GM12878 (cell line): ENCODE measurements around the gene FKBP9. TPM values are rescaled to one million over a fixed set of nuclear protein-coding genes. Genes with fewer than 3 reads are reported as not detected.
A peak's percentile ranks its signal among the peaks of the same experiment; 100 is the strongest.

ENCODE experiments used
- ATAC-seq: fragments of 200-7000 bp; cut with Tn5 transposase; 3 replicates; pipeline ENCODE4 v1.9.1; 2020; ENCODE audit warnings: mild to moderate bottlenecking, moderate library complexity
- BruUV-seq: library from RNA; stranded (reverse); fragments of 400-500 nt; replicated peaks from 2 replicates; lab custom pipeline; 2021; lab: Mats Ljungman, UMichigan
- CTCF ChIA-PET: fragments of 300-600 bp; sonication (Branson Sonifier 250); formaldehyde crosslinking; extraction: SDS; loops from one replicate; lab custom pipeline; 2021; ENCODE audit warnings: inconsistent platforms; lab: Yijun Ruan, JAX
- POLR2A ChIA-PET: fragments of 350-600 bp; formaldehyde crosslinking; extraction: SDS; loops from one replicate; lab custom pipeline; 2021; ENCODE audit warnings: inconsistent platforms; lab: Charles Lee
- RAD21 ChIA-PET: fragments of 300-600 bp; sonication (Branson Sonifier 250); formaldehyde crosslinking; loops from one replicate; lab custom pipeline; 2023; ENCODE audit warnings: antibody characterized with exemption; ENCODE audit not compliant: unreplicated experiment; lab: Charles Lee
- SMC1A ChIA-PET: fragments of 300-600 bp; sonication (Branson Sonifier 250); formaldehyde crosslinking; loops from one replicate; lab custom pipeline; 2023; ENCODE audit not compliant: unreplicated experiment, uncharacterized antibody; lab: Charles Lee
- DNase-seq: peaks from one replicate; pipeline ENCODE4 v3.0.0-alpha.2; 2011; ENCODE audit warnings: low read depth, low spot score
- FAIRE-seq: peaks from 3 replicates; lab custom pipeline; 2011; peaks lifted over from hg19 to GRCh38; lab: Jason Lieb, UNC
- H2AFZ ChIP-seq: 2 replicates; pipeline ENCODE4 v1.6.0; 2011; ENCODE audit warnings: low read depth, low read length, control low read depth; ENCODE audit not compliant: control insufficient read depth
- H3K27ac ChIP-seq: 2 replicates; pipeline ENCODE4 v1.5.1; 2011; ENCODE audit warnings: control low read depth; ENCODE audit not compliant: control insufficient read depth, insufficient read depth
- H3K27me3 ChIP-seq, 2 experiments: replicated peaks in 1 of 2; 2 replicates each; pipeline versions ENCODE4 v1.6.0 to v1.6.1; 2011; ENCODE audit warnings: low read length in 1 of 2; ENCODE audit not compliant: control insufficient read depth in 2 of 2, insufficient read depth in 2 of 2
- H3K36me3 ChIP-seq, 2 experiments: 2 replicates each; pipeline ENCODE4 v1.5.1; 2011; ENCODE audit warnings: low read length in 1 of 2; ENCODE audit not compliant: control insufficient read depth in 2 of 2, insufficient read depth in 2 of 2
- H3K4me1 ChIP-seq: 2 replicates; pipeline ENCODE4 v1.6.1; 2011; ENCODE audit warnings: mild to moderate bottlenecking, low read length, moderate library complexity, mixed read lengths; ENCODE audit not compliant: control insufficient read depth, insufficient read depth
- H3K4me2 ChIP-seq: 2 replicates; pipeline ENCODE4 v1.6.0; 2011; ENCODE audit warnings: control low read depth; ENCODE audit not compliant: control insufficient read depth, insufficient read depth
- H3K4me3 ChIP-seq: fragments of 200-600 bp; sonication (generic); 2 replicates; pipeline ENCODE4 v1.5.1; 2016
- H3K79me2 ChIP-seq: 2 replicates; pipeline ENCODE4 v1.6.0; 2011; ENCODE audit warnings: low read length; ENCODE audit not compliant: control insufficient read depth, insufficient read depth
- H3K9ac ChIP-seq: 2 replicates; pipeline ENCODE4 v1.8.0; 2011; ENCODE audit warnings: low read length, control low read depth, mixed read lengths; ENCODE audit not compliant: control insufficient read depth, insufficient read depth
- H3K9me3 ChIP-seq: replicated peaks from 3 replicates; pipeline ENCODE4 v1.5.1; 2011; ENCODE audit warnings: mild to moderate bottlenecking, low read length; ENCODE audit not compliant: control insufficient read depth, insufficient read depth
- H4K20me1 ChIP-seq: 2 replicates; pipeline ENCODE4 v1.6.0; 2011; ENCODE audit not compliant: control insufficient read depth, insufficient read depth
- BHLHE40 ChIP-seq, 2 experiments: fragments of 450-650 bp in 1 of 2; IDR thresholded peaks; 2 replicates each; pipeline ENCODE4 v1.6.1; 2011 to 2017; ENCODE audit warnings: low read depth in 2 of 2, borderline replicate concordance in 1 of 2, improper control_type of control experiment in 1 of 2, low read length in 1 of 2, mild to moderate bottlenecking in 1 of 2
- CREB1 ChIP-seq: IDR thresholded peaks from 2 replicates; pipeline ENCODE4 v1.6.1; 2012; ENCODE audit warnings: low read depth, mild to moderate bottlenecking, inconsistent platforms
- NFYA ChIP-seq: IDR thresholded peaks from 2 replicates; pipeline ENCODE4 v1.6.1; 2011; ENCODE audit warnings: low read depth, mild to moderate bottlenecking, low read length, improper control_type of control experiment, borderline replicate concordance
- SRF ChIP-seq, 2 experiments: IDR thresholded peaks; 2 replicates each; pipeline ENCODE4 v1.6.1; 2011; ENCODE audit warnings: low read depth in 2 of 2, low read length in 2 of 2, mild to moderate bottlenecking in 1 of 2, moderate library complexity in 1 of 2
- WGBS: methylation state at CpG from one replicate; pipeline ENCODE4 v1.1.6; 2016; ENCODE audit warnings: low lambda C conversion rate; ENCODE audit not compliant: insufficient replicate concordance, insufficient coverage; ENCODE audit errors: missing lambda C conversion rate; 5-methylcytosine and 5-hydroxymethylcytosine counted together
- in situ Hi-C: fragments of 300-500 bp; cut with MboI; formaldehyde crosslinking; loops from 9 replicates; pipeline ENCODE4 v1.14.3; 2018; ENCODE audit warnings: mixed read lengths
- intact Hi-C: fragments of 100-400 bp; cut with micrococcal nuclease; formaldehyde crosslinking; loops from one replicate; pipeline ENCODE4 v1.14.2; 2022; ENCODE audit not compliant: unreplicated experiment
- polyA plus RNA-seq, 11 experiments: library from polyadenylated mRNA; depleted of rRNA in 4 of 11; unstranded in 6 of 11; stranded (reverse) in 5 of 11; fragments of >200 nt; fragmentation: Nextera tagmentation in 4 of 11; fragmentation: Illumina TruSeq in 1 of 11; extraction: Ambion mirVana in 4 of 11; extraction: Trizol in 1 of 11; gene quantifications; 1 replicate in 1 of 11; 2 replicates in 10 of 11; pipeline versions ENCODE4 v1.2.1 to v1.2.3, GENCODE V29; 2011 to 2016; ENCODE audit warnings: inconsistent platforms in 2 of 11, missing spikeins in 2 of 11, low read depth in 1 of 11
- total RNA-seq, 4 experiments: library from RNA; depleted of rRNA in 3 of 4; stranded (reverse); fragments of >200 nt in 3 of 4; fragmentation: Illumina TruSeq in 1 of 4; extraction: Trizol in 1 of 4; gene quantifications; 2 replicates each; pipeline versions ENCODE4 v1.2.1 to v1.2.3, GENCODE V29; 2013 to 2021
- TF ChIP-seq, protein P1 (sequence below): fragments of 450-650 bp; IDR thresholded peaks from 2 replicates; pipeline ENCODE4 v1.6.1; 2017; ENCODE audit warnings: mild to moderate bottlenecking, moderate library complexity

Gene FKBP9
- total and polyA plus RNA-seq, 10 of the 15 experiments (the other 5 are each of a cell fraction or from before 2014, with no cell fraction given), result 0.04 to 6.6 (median 2.6) TPM

DNA sequence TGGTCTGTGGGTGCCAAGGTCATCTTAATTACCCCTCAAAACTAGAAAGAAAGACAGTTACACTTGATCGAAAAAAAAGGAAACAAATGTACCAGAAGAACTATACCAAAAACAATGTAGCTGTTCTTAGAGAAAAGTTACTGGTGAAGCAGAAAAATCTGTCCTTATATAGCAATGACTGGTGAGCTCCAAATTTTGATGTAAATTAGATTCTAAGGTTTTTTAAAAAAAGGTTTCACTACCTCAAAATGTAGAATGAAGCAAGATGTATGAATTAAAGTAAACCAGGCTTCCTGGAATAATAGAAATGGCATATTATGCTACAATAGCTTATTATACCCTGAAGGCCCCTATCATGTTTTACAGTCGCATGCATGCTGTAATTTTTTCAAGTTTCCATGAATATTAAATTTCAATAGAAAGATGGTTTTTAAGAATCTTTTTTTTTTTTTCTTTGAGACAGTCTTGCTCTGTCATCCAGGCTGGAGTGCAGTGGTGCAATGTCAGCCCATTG is 28.4 kb upstream of the FKBP9 start:
- Histone ChIP-seq H3K79me2 (no peaks in the 10 kb centered on the region), H3K4me1 (no peaks in the 10 kb centered on the region; the same call in 1 of the 2 replicates), H3K4me2 (no peak overlapping the region), H3K27me3 (no peaks in the 10 kb centered on the region; a peak in 1 of 4 replicates), H3K4me3 (no peak overlapping the region), H3K27ac (peak overlapping the region; percentile 6; the same call in 1 of the 2 replicates), H3K9me3 (no peaks in the 10 kb centered on the region), H3K36me3 (peaks cover 0 to 3% of the 10 kb centered on the region in 2 experiments; a peak in 1 of 4 replicates), H2AFZ (no peak overlapping the region), H3K9ac (no peak overlapping the region), H4K20me1 (no peaks in the 10 kb centered on the region)
- ATAC-seq, result no peak
- RAD21 ChIA-PET, result no interaction called here
- in situ Hi-C loops (no loop called here), intact Hi-C loops (no loop called here)
- BruUV-seq, result no TSS peak
- POLR2A ChIA-PET, result no interaction called here
- TF ChIP-seq, protein P1, sequence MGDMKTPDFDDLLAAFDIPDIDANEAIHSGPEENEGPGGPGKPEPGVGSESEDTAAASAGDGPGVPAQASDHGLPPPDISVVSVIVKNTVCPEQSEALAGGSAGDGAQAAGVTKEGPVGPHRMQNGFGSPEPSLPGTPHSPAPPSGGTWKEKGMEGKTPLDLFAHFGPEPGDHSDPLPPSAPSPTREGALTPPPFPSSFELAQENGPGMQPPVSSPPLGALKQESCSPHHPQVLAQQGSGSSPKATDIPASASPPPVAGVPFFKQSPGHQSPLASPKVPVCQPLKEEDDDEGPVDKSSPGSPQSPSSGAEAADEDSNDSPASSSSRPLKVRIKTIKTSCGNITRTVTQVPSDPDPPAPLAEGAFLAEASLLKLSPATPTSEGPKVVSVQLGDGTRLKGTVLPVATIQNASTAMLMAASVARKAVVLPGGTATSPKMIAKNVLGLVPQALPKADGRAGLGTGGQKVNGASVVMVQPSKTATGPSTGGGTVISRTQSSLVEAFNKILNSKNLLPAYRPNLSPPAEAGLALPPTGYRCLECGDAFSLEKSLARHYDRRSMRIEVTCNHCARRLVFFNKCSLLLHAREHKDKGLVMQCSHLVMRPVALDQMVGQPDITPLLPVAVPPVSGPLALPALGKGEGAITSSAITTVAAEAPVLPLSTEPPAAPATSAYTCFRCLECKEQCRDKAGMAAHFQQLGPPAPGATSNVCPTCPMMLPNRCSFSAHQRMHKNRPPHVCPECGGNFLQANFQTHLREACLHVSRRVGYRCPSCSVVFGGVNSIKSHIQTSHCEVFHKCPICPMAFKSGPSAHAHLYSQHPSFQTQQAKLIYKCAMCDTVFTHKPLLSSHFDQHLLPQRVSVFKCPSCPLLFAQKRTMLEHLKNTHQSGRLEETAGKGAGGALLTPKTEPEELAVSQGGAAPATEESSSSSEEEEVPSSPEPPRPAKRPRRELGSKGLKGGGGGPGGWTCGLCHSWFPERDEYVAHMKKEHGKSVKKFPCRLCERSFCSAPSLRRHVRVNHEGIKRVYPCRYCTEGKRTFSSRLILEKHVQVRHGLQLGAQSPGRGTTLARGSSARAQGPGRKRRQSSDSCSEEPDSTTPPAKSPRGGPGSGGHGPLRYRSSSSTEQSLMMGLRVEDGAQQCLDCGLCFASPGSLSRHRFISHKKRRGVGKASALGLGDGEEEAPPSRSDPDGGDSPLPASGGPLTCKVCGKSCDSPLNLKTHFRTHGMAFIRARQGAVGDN, result no peak
- 0 out of 4 replicates have a peak, but pooled peaks of 1 of the 2 experiments have one; percentile 11 for TF ChIP-seq SRF (IDR thresholded peaks at IDR 0.05; ENCODE audit: low read depth in 2 of 2, low read length in 2 of 2)
- TF ChIP-seq CREB1, result no peak
- no peak for TF ChIP-seq BHLHE40 (IDR thresholded peaks at IDR 0.05; ENCODE audit: borderline replicate concordance in 1 of 2, low read depth in 2 of 2, low read length in 1 of 2)
- no peak for TF ChIP-seq NFYA
- 30% methylated on average over 2 of the region's 2 CpGs for WGBS
- no peak for DNase-seq
- no peak for FAIRE-seq
- SMC1A ChIA-PET, result no interaction called here
- CTCF ChIA-PET, result interaction anchor here (0.7 to 1.7 kb wide), 3 partner anchors 67 to 287 kb away, joined by 4 to 9 read pairs (median 4); no protein-coding TSS in a partner anchor
